Trophoblast cell (in vitro differentiated cells and primary cell): Measurements from ENCODE around the gene ATP6V0A4.
"Not testable (repeated sequence)": the region's sequence is repeated elsewhere in the genome, so short reads cannot be mapped to it uniquely, and the experiment has no call there.

Experiments
- DNase-seq, 2 donors: peaks; one replicate each; pipeline ENCODE4 v3.0.0-alpha.2; 2016
- H2AFZ ChIP-seq: 2 replicates; pipeline ENCODE4 v1.6.1; 2013; ENCODE audit warnings: low read length, moderate library complexity, mild to moderate bottlenecking; ENCODE audit not compliant: insufficient read depth, poor library complexity
- H2AK5ac ChIP-seq: 2 replicates; pipeline ENCODE4 v1.6.1; 2013; ENCODE audit warnings: mild to moderate bottlenecking, low read length
- H2BK120ac ChIP-seq: 2 replicates; pipeline ENCODE4 v1.6.1; 2013; ENCODE audit warnings: low read length, mild to moderate bottlenecking, moderate library complexity; ENCODE audit not compliant: insufficient read depth, poor library complexity
- H2BK12ac ChIP-seq: 2 replicates; pipeline ENCODE4 v1.6.1; 2013; ENCODE audit warnings: mild to moderate bottlenecking, low read length, moderate library complexity
- H2BK5ac ChIP-seq: 2 replicates; pipeline ENCODE4 v1.6.1; 2013; ENCODE audit warnings: low read length, low read depth, moderate library complexity, mild to moderate bottlenecking; ENCODE audit not compliant: poor library complexity
- H3K14ac ChIP-seq: 2 replicates; pipeline ENCODE4 v1.6.1; 2013; ENCODE audit warnings: mild to moderate bottlenecking, low read length
- H3K18ac ChIP-seq: 2 replicates; pipeline ENCODE4 v1.6.1; 2013; ENCODE audit warnings: mild to moderate bottlenecking, low read length
- H3K23ac ChIP-seq: 2 replicates; pipeline ENCODE4 v1.6.1; 2013; ENCODE audit warnings: low read length
- H3K27ac ChIP-seq: 2 replicates; pipeline ENCODE4 v1.5.1; 2013; ENCODE audit warnings: low read depth, mild to moderate bottlenecking, inconsistent platforms, low read length, moderate library complexity
- H3K27me3 ChIP-seq: 2 replicates; pipeline ENCODE4 v1.6.1; 2013; ENCODE audit warnings: inconsistent platforms, mild to moderate bottlenecking, low read length, moderate library complexity; ENCODE audit not compliant: insufficient read depth
- H3K36me3 ChIP-seq, 2 experiments: 1 replicate in 1 of 2; 2 replicates in 1 of 2; pipeline ENCODE4 v1.6.1; 2013; ENCODE audit warnings: low read length in 2 of 2, mild to moderate bottlenecking in 2 of 2, moderate library complexity in 1 of 2; ENCODE audit not compliant: insufficient read depth in 2 of 2, control insufficient read depth in 1 of 2
- H3K4ac ChIP-seq: 2 replicates; pipeline ENCODE4 v1.6.1; 2013; ENCODE audit warnings: low read depth, mild to moderate bottlenecking, low read length, moderate library complexity
- H3K4me1 ChIP-seq, 2 experiments: 1 replicate in 1 of 2; 2 replicates in 1 of 2; pipeline ENCODE4 v1.6.1; 2013; ENCODE audit warnings: low read length in 2 of 2, mild to moderate bottlenecking in 2 of 2, moderate library complexity in 1 of 2; ENCODE audit not compliant: insufficient read depth in 2 of 2, control insufficient read depth in 1 of 2
- H3K4me2 ChIP-seq: 2 replicates; pipeline ENCODE4 v1.6.1; 2013; ENCODE audit warnings: inconsistent platforms, mild to moderate bottlenecking, low read length, moderate library complexity
- H3K4me3 ChIP-seq: 2 replicates; pipeline ENCODE4 v1.5.1; 2013; ENCODE audit warnings: mild to moderate bottlenecking, low read depth, low read length, inconsistent platforms
- H3K79me1 ChIP-seq: one replicate; pipeline ENCODE4 v1.6.1; 2013; ENCODE audit warnings: low read length
- H3K79me2 ChIP-seq: 2 replicates; pipeline ENCODE4 v1.6.1; 2013; ENCODE audit warnings: low read length, mild to moderate bottlenecking; ENCODE audit not compliant: control insufficient read depth, insufficient read depth, poor library complexity
- H3K9ac ChIP-seq: 2 replicates; pipeline ENCODE4 v1.6.1; 2013; ENCODE audit warnings: mild to moderate bottlenecking, low read length
- H3K9me3 ChIP-seq: 2 replicates; pipeline ENCODE4 v1.6.1; 2013; ENCODE audit warnings: low read depth, mild to moderate bottlenecking, control low read depth, inconsistent platforms, low read length; ENCODE audit not compliant: insufficient read depth
- H4K12ac ChIP-seq: 2 replicates; pipeline ENCODE4 v1.6.1; 2013; ENCODE audit warnings: low read depth, mild to moderate bottlenecking, low read length, moderate library complexity
- H4K8ac ChIP-seq: 2 replicates; pipeline ENCODE4 v1.6.1; 2013; ENCODE audit warnings: low read depth, mild to moderate bottlenecking, low read length, moderate library complexity
- H4K91ac ChIP-seq: one replicate; pipeline ENCODE4 v1.6.1; 2013; ENCODE audit warnings: low read depth, mild to moderate bottlenecking, low read length, moderate library complexity
- WGBS: extraction: QIAGEN DNeasy Blood & Tissue Kit; methylation state at CpG from one replicate; pipeline ENCODE4 v1.1.7; 2013; ENCODE audit warnings: missing lambda C conversion rate; ENCODE audit not compliant: insufficient read length, insufficient coverage; ENCODE audit errors: extremely low coverage; 5-methylcytosine and 5-hydroxymethylcytosine counted together

ATP6V0A4 gene

GRCh38 chr7:138735399-138735798 lies 62.6 kb downstream of the ATP6V0A4 start:
- Histone ChIP-seq H4K12ac (no peak overlapping the region), H2AFZ (no peak overlapping the region)
- WGBS: no CpG with 5 or more reads among the region's 6 CpGs

GRCh38 chr7:138731733-138732132 lies 66.3 kb downstream of the ATP6V0A4 start:
- not testable (repeated sequence) for H4K91ac ChIP-seq, H3K4me1 ChIP-seq, H3K27ac ChIP-seq, H2AK5ac ChIP-seq, H4K8ac ChIP-seq, H3K9ac ChIP-seq, H4K12ac ChIP-seq, DNase-seq, H3K4me3 ChIP-seq, H2AFZ ChIP-seq, H3K18ac ChIP-seq, H3K14ac ChIP-seq, H3K4ac ChIP-seq, H3K79me1 ChIP-seq, H3K9me3 ChIP-seq, H3K23ac ChIP-seq, H2BK120ac ChIP-seq, H3K36me3 ChIP-seq, H3K79me2 ChIP-seq, H3K27me3 ChIP-seq, H3K4me2 ChIP-seq, H2BK5ac ChIP-seq, H2BK12ac ChIP-seq
- WGBS: no CpG with 5 or more reads among the region's 5 CpGs

More at GRCh38 chr7:138735399-138735798, 62.6 kb downstream of the ATP6V0A4 start:
- H4K91ac ChIP-seq: no peak overlapping the region
- H3K9ac ChIP-seq: no peak overlapping the region
- H3K36me3 ChIP-seq: no peaks in the 10 kb centered on the region
- H3K4me2 ChIP-seq: no peak overlapping the region
- no peak overlapping the region for H3K4me3 ChIP-seq
- DNase-seq: no peak
- H3K4me1 ChIP-seq: peaks cover 0 to 3% of the 10 kb centered on the region in 2 experiments
- H3K14ac ChIP-seq: no peak overlapping the region
- H3K9me3 ChIP-seq: peaks cover 3% of the 10 kb centered on the region
- H2AK5ac ChIP-seq: no peak overlapping the region
- H3K27me3 ChIP-seq: no peaks in the 10 kb centered on the region
- H2BK120ac ChIP-seq: no peak overlapping the region
- H3K23ac ChIP-seq: no peak overlapping the region
- no peaks in the 10 kb centered on the region for H3K79me2 ChIP-seq
- H2BK5ac ChIP-seq: no peak overlapping the region
- no peak overlapping the region for H3K4ac ChIP-seq
- H3K79me1 ChIP-seq: peaks cover 5% of the 10 kb centered on the region
- no peak overlapping the region for H3K18ac ChIP-seq
- peak overlapping the region; percentile 42 for H2BK12ac ChIP-seq
- H3K27ac ChIP-seq: no peak overlapping the region
- H4K8ac ChIP-seq: no peak overlapping the region

GRCh38 chr7:138729444-138729843 lies 68.6 kb downstream of the ATP6V0A4 start:
- Histone ChIP-seq H3K23ac (no peak overlapping the region), H3K27ac (no peak overlapping the region), H3K14ac (no peak overlapping the region), H2BK120ac (no peak overlapping the region), H2BK5ac (no peak overlapping the region), H4K8ac (no peak overlapping the region), H3K9ac (no peak overlapping the region), H3K79me2 (no peaks in the 10 kb centered on the region), H3K27me3 (no peaks in the 10 kb centered on the region), H3K36me3 (no peaks in the 10 kb centered on the region), H3K9me3 (no peaks in the 10 kb centered on the region), H3K4ac (no peak overlapping the region), H2BK12ac (no peak overlapping the region), H3K4me2 (no peak overlapping the region), H4K12ac (no peak overlapping the region), H3K79me1 (peaks cover 2% of the 10 kb centered on the region), H3K4me1 (peaks cover 0 to 2% of the 10 kb centered on the region in 2 experiments), H2AK5ac (no peak overlapping the region), H3K4me3 (no peak overlapping the region), H4K91ac (peak overlapping the region; percentile 25), H2AFZ (no peak overlapping the region), H3K18ac (no peak overlapping the region)
- DNase-seq: no peak
- WGBS: no CpG with 5 or more reads among the region's 9 CpGs

GRCh38 chr7:138727336-138728099 lies 70.5 kb downstream of the ATP6V0A4 start:
- Histone ChIP-seq H3K27me3 (no peaks in the 10 kb centered on the region), H3K9me3 (no peaks in the 10 kb centered on the region), H4K8ac (no peak overlapping the region), H2BK5ac (no peak overlapping the region), H3K4me1 (peaks cover 0 to 2% of the 10 kb centered on the region in 2 experiments), H3K79me2 (no peaks in the 10 kb centered on the region), H3K9ac (no peak overlapping the region), H3K4ac (no peak overlapping the region), H4K12ac (no peak overlapping the region), H2BK120ac (no peak overlapping the region), H2AK5ac (no peak overlapping the region), H3K18ac (no peak overlapping the region), H3K4me3 (no peak overlapping the region), H3K4me2 (no peak overlapping the region), H2AFZ (no peak overlapping the region), H3K23ac (no peak overlapping the region), H3K79me1 (peaks cover 2% of the 10 kb centered on the region), H3K14ac (no peak overlapping the region), H2BK12ac (no peak overlapping the region), H4K91ac (peak overlapping the region; percentile 26), H3K36me3 (no peaks in the 10 kb centered on the region), H3K27ac (no peak overlapping the region)
- DNase-seq: no peak
- WGBS: no CpG with 5 or more reads among the region's 10 CpGs
